GM19397 (cell line): ENCODE results near the gene MISP.
A peak's percentile ranks its signal among the peaks of the same experiment; 100 is the strongest.

Experiments
- ATAC-seq: cut with Tn5 transposase; IDR thresholded peaks from one replicate; pipeline ENCODE4 v1.9.1; 2021; ENCODE audit warnings: mild to moderate bottlenecking, moderate library complexity; ENCODE audit not compliant: unreplicated experiment

The MISP gene

DNA sequence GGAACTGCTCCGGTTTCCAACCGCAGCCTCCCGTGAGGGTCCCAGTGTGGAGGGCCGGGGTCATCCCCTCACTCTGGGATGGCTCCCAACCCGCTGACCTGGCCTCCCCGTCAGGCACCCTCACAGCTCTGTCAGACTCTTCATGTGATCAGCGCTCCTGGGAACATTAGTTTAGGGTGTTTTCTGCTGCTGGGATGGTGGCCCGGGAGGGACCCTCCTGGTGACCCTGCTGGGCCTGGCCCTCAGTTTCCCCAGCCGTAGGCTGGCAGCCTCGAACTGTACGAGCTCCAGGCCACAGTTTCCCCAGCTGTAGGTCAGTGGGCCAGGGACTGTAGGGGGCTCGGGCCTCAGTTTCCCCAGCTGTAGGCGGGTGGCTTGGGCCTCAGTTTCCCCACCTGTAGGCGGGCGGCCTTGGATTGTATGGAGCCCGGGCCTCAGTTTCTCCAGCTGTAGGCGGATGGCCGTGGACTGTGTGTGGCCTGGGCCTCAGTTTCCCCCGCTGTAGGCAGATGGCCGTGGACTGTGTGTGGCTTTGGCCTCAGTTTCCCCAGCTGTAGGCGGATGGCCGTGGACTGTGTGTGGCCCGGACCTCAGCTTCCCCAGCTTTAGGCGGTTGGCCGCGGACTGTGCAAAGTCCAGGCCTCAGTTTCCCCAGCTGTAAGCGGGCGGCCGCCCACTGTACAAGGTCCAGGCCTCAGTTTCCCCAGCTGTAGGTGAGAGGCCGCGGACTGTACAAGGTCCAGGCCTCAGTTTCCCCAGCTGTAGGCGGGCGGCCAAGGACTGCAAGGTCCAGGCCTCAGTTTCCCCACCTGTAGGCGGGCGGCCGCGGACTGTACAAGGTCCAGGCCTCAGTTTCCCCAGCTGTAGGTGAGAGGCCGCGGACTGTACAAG is 45.0 kb downstream of the MISP start:
- ATAC-seq, result no peak

DNA sequence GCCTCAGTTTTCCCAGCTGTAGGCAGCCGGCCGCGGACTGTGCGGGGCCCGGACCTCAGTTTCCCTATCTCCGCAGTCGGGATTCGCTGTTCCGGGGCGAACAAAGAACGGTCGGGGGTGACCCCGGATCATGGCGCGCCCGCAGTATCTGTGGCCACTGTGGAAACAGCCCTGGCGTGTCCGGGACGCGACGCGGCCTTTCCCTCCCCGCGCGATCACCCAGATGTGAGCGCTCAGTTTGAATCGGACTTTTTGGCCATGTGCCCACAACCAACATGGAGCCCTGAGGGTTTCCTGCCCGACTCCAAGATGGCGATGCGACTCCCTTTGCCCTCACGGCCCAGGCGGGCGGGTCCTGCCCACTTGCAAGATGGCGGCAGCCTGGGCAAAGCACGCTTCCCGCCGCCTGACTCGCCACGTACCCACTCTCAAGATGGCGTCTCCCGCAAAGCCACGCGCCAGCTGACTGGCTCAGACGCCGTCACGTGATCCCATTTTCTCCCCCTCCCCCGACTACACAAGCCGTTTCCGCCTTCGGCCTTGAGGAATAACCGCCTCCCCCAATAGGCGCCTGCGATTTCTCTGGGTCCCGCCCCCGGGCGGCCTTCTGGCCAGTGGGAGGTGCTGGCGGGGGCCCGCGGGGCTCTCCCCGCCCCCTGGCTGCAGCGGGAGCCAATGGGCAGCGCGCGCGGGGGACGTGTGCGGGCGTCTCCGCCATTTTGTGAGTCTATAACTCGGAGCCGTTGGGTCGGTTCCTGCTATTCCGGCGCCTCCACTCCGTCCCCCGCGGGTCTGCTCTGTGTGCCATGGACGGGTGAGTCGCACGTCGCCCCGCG is 46.0 kb downstream of the MISP start, which contains the start of gene PTBP1:
Gene PTBP1 (plus strand): TSS at position 761 of the 836 bp plus-strand sequence. CDS start 46 bp downstream, at position 807.
- ATAC-seq, result peak; percentile 70

DNA sequence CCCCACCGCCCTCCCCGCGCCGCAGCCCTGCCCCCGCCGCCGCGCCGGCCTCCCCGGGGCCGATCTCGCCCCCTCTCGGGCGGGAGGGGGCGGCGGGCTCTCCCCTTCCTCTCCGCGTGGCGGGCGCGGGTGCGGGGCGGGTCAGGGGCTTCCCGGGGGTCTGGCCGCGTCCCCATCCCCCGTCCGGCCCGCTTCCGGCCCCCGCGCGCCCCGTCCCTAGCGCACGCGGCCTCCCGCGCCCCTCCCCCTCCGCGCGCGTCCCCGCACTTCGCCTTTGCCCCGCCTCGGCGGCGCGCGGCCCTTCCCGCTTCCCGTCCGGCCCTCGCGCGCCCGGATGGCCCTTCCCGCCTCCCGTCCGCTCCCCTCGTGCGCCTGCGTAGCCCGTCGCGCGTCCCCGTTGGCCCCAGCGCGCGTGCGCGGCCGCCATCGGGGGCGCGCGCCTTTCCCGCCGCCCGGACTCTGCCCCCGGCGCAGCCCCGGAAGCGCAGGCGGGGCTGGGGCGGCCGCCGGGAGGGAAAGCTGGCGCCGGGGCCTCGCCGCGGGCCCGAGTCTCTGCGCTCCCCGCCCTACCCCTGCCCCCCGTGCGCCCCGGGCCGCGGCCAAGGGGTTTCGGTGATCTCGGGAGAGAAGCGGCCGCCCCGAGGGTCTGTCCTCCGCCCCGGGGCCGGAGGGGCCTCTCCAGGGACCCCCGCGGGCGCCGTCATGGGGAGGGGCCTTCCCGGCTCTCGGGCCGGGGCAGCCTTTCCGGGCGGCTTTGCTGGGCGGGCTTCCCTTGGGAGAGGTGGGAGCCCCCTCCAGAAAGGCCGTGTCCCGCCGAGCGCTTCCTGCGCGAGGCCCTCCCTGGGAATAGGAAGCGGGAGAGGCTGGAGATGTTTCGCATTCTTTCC is 46.9 kb downstream of the MISP start:
- peak; percentile 54 for ATAC-seq

DNA sequence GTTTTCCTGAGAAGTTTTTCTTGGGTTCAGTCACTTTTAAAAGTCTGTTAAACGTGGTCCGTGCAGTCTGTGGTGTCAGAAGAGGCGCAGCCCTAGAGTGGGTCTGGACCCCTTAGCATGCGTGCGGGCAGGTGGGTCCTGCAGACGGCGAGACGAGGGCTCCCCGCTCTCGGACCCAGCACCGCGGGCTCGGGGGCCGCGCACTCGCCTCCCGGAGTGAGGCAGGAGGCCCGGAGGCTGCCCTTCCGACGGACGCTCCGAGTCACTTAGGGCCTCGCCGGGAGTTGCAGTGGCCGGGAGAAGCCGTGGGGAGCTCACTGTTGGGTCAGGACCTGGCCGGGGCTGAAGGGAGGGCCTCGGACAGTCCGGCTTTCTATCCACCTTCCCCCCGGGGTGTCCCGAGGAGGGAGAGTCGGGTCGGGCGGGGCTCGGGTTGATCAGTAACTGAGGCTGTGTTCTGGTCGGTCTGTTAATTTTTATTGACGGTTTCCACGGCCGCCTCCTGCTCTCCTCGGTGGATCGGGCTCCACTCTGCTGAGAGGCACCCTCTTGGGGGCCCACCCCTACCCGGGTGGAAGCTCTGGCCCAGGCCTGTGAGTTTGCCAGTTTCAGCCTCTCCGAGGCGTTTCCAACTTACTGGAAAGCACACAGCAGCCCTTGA is 47.6 kb downstream of the MISP start:
- ATAC-seq, result no peak

DNA sequence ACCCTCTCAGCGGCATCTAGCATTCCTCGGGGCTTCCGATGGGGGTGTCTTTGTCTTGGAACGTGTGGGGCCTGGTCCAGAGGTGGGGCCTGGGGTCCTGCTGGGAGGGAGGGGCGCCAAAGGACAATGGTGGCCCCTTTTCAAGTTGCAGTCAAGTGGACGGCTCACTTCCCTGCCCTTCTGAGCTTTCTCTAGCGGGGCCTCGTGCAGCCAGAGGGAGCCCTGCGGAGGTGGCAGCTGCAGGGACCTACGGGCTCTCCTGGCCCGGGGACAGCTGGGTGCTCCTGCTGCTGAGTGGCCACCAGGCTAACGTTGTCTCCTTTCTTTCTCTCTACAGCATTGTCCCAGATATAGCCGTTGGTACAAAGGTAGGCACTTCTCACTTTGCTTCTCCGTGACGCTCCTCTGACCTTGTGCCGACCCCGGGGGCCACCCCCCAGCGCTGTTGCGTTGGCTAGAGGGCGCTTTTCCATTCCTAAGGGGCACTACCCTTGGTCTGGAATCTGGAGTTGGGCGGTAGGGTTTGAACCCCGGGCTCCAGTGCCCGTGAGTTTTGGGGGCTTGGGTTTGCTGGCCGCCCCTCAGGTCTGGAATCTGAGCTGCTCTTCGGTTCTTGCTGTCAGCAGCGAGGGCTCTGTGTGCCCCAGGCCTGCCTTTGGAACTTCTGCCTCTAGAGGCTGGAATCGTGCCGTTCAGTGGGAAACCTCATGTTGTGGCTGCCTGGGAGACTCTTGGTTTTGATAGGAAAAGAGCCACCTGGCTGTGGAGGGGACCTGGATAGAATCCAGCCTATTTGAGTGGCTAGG is 48.4 kb downstream of the MISP start:
- no peak for ATAC-seq

DNA sequence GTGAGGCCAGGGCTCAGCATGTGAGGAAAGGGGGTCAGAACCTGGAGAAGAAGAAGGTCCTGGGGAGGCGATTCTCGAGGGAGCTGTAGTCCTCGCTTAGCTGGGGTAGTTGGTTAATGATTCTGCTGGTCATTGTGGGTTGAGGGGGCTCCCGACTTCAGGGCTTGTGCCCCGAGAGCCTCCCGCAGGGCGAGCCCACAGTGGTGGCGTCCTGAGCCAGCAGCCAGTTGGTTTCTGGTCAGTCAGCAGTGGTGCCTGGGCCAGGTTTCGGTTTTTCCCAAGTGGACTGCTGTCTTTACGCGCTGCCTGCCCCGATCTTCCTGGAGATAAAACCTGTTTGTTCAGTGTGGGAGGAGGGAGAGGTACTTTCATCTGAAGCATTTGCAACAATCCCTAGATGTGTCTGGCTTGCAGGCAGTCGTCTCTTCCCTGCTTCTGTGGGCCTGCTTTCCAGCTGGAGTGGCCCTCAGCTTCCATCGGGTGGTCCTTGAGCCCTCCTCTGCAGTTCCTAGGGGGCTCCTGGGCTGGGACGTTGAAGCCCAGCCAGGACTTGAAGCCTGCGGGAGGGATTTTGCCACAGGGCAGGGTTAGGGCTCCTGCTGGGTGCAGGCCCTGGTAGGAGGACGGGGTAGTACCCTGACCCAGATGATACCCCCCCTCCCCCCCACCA is 49.6 kb downstream of the MISP start:
- ATAC-seq, result no peak

DNA sequence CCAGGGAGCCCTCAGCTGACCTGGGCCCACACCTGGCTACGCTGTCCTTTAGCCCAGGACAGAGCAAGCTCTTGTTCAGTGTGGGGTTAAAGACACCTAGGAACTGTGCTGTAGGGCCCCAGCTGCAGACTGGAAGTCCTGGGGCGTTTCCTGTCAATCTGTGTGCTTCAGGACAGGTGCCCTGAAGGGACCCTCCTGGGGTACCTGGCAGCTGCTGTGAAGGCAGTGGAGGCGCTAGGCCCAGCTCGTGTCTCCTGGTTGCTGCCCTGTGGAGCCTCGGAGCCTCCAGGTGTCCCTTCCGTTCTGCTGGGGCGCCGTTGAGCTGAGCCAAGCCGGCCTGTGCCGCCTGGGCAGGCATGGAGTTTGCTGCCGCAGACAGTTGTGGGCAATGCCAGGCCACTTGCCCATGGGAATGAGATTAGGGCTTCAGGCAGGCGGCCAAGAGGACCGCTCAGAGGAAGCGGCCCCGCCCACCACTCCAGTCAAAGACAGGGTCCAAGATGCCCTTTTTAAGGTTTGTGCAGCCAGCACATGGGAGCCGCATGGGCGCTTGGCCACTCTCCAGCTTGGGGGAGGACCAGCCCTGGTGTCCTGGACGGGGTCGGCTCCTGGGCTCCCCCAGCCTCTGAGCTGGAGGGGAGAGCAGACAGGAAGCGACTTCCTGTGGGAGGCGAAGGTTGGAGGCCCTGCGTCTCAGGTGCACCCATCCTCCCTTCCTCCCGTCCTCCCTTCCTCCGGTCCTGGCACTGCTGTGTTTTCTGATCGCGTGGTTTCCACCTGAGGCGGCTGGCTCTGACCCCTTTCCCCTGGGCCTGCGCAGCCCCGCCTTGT is 50.3 kb downstream of the MISP start:
- ATAC-seq, result no peak

DNA sequence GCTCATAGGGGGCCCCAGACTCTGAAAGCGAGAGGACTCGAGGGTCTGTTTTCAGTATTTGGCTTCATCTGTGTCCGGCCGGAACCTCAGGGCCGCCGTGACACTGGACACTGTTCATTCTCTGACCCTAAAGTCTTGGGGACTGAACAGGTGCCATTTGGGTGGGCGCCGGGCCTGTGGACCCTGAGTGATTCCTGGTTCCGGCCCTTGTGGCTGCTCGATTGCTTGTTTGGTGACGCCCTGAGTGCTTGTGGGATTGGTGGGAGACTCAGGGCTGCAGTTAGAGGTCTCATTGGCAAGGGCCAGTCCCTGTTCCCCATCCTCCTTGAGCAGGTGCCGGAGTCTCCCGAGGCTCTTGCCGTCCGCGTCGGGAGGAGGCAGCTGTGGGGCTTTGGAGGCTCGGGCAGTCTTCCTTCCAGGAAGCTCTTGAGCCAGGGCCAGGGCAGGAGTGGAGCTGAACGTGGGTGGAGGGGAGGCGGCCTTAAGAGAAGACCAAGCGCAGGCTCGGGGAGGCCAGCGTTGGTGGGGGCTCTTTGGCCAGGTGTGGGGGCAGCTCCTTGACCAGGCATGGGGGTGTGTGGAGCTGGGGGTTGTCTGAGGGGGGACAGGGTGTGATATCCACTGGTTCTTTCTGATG is 51.1 kb downstream of the MISP start:
- no peak for ATAC-seq

DNA sequence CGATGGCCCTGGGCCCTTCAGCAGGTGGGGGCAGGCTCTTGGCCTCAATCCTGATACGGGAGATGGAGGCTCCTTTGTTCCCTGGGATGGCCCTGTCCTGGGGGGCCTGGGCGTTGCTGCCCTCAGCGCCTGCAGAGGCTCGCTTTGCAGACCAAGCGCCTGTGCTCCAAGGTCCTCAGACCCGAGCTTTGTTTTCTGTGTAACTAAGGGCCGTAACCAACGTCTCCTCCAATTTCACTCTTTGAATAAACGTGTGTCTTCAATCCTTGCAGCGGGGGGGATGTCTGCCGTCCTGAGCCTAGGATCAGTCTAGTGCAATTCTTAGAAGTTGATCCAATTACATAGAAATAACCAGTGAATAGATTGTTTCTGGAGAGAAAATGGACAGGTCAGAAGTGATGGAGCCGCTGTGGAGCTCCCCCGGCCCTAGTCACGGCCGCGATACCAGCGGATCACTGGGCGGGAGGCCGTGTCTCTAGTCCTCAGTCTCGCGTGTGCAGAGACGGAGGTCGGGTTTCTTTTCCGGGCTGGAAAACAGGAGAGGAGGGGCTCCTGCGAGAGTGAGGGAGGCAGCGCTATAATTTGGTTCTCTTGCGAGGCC is 51.7 kb downstream of the MISP start:
- ATAC-seq, result no peak

DNA sequence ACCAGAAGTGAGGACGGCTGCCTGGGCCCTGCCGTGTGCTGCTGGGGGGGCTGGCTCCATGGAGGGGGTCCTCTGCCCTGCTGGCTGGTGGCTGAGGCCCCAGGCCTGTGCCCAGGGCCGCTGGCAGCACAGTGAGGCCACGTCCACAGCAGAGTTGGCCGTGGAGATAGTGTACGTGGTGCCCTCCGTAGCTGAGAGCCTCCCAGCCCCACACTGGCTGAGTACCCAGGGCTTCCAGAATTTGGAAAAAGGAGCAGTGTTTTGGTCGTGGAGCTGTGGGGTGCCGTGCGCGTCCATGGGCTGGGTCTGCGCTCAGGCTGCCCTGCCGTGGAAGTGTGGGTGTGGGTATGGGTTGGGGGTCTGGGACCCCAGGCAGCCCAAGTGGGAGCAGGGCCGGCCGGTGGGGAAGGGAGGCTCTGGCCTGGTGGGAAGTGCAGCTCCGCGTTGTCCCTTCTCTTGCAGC is 52.2 kb downstream of the MISP start:
- ATAC-seq, result no peak

DNA sequence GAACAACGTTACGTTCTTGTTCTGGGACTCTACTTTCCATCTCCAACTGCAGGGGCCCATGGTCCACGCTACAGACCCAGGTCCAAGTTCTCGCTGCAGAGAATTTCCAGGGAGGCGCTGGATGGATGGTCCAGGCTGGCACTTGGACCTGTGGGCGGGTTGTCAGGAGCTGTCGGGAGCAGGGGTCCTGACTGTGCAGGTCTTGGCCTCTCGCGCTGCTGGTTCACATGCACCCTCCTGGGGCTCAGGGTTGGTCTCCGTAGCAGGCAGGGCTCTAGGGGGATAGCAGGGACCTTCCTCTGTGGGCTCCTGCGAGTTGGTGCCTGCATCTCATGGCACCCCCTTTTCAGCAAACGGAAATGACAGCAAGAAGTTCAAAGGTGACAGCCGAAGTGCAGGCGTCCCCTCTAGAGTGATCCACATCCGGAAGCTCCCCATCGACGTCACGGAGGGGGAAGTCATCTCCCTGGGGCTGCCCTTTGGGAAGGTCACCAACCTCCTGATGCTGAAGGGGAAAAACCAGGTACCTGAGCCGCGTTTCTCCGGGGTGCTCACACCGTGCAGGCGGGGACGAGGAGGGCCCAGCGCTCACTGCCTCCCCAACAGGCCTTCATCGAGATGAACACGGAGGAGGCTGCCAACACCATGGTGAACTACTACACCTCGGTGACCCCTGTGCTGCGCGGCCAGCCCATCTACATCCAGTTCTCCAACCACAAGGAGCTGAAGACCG is 52.9 kb downstream of the MISP start:
- ATAC-seq, result no peak

DNA sequence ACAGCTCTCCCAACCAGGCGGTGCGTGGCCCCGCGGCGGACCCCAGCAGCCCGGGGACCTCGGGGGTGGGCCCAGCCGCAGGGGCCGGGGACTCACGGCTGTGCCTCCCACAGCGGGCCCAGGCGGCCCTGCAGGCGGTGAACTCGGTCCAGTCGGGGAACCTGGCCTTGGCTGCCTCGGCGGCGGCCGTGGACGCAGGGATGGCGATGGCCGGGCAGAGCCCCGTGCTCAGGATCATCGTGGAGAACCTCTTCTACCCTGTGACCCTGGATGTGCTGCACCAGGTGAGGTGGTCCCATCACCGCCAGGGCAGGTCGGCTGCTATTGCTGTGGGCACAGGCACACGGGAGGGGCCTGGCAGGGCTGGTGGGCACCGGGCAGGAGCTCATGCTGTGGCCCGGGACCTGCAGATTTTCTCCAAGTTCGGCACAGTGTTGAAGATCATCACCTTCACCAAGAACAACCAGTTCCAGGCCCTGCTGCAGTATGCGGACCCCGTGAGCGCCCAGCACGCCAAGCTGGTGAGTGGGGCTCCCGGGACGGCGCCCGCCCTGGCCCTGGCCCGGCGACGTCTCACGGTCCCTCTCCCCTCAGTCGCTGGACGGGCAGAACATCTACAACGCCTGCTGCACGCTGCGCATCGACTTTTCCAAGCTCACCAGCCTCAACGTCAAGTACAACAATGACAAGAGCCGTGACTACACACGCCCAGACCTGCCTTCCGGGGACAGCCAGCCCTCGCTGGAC is 53.7 kb downstream of the MISP start:
- no peak for ATAC-seq

DNA sequence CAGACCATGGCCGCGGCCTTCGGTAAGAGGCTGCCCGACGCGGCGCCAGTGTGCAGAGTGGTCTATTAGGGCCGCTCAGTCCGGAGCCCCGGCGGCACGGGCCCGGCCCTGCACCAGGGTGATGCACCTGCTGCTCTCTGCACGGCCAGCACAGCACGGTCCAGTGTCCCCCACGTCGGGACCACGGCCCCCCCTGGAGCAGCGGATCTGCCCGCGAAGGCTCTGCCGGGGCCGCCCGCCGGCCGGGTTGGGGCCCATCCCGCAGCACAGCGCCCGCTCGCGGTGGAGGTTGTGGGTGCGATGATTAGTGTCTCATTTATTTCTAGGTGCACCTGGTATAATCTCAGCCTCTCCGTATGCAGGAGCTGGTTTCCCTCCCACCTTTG is 54.2 kb downstream of the MISP start:
- ATAC-seq, result no peak

DNA sequence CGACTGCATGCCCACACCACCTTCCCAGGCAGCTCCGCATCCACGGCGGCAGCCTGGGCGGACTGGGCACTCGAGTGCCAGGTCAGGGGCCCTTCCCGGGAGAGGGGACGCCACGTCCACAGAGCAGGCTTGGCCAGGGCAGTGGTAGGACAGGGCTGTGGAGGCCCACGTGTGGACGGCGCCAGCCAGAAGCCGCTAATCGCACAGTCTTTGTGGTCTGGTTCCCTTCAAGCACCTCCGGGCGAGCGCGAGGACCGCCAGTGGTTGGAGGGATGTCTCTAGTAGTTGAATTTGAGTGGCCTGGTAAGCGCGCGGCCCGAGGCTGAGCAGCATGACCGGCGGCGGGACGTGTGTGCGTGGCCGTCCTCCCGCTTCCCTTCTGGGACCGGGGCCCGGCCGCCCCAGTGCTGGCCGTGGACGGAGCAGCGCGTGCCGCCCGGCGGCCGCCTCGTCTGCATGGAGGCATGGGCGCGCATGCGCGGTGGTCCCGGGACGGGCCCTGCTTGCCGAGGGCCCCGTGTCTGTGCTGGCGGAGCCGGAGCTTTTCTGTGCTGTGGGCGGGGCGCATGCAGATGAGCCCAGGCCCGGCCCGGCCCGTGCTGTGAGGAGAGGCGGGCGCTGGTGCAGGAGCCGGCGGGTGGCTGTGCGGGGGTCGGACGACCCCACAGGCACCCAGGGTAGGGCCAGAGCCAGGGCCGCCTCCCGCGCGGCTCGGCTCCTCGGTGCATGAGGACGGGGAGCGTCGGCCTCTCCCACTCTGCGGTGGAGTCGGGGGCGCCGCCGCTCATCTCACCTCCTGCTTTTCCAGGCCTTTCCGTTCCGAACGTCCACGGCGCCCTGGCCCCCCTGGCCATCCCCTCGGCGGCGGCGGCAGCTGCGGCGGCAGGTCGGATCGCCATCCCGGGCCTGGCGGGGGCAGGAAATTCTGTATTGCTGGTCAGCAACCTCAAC is 55.0 kb downstream of the MISP start:
- no peak for ATAC-seq
